H9 (cell line): ENCODE results near the gene LRP1B. TPM values are rescaled to one million over a fixed set of nuclear protein-coding genes. Genes with fewer than 3 reads are reported as not detected.

Experiments
- DNase-seq: peaks from one replicate; pipeline ENCODE4 v3.0.0-alpha.2; 2017
- H2AFZ ChIP-seq: one replicate; pipeline ENCODE4 v1.6.1; 2013; ENCODE audit warnings: mild to moderate bottlenecking, low read length, control low read depth, moderate library complexity
- H2AK5ac ChIP-seq: 2 replicates; pipeline ENCODE4 v1.6.1; 2013; ENCODE audit warnings: low read length, control low read depth, mixed read lengths; ENCODE audit not compliant: insufficient read length
- H2BK120ac ChIP-seq: one replicate; pipeline ENCODE4 v1.6.1; 2013; ENCODE audit warnings: low read depth, mild to moderate bottlenecking, low read length, control low read depth, inconsistent platforms; ENCODE audit not compliant: poor library complexity, severe bottlenecking
- H2BK12ac ChIP-seq: 2 replicates; pipeline ENCODE4 v1.6.1; 2013; ENCODE audit warnings: low read length, control low read depth, mixed read lengths, low read depth; ENCODE audit not compliant: insufficient read length
- H2BK15ac ChIP-seq: 2 replicates; pipeline ENCODE4 v1.6.1; 2013; ENCODE audit warnings: low read depth, low read length, control low read depth
- H2BK20ac ChIP-seq: one replicate; pipeline ENCODE4 v1.6.1; 2013; ENCODE audit warnings: low read depth, mild to moderate bottlenecking, low read length, control low read depth, inconsistent platforms; ENCODE audit not compliant: poor library complexity, severe bottlenecking
- H2BK5ac ChIP-seq: 2 replicates; pipeline ENCODE4 v1.6.1; 2013; ENCODE audit warnings: low read length, control low read depth, mixed read lengths; ENCODE audit not compliant: insufficient read length
- H3K14ac ChIP-seq: 2 replicates; pipeline ENCODE4 v1.6.1; 2013; ENCODE audit warnings: low read length, control low read depth; ENCODE audit not compliant: insufficient read depth
- H3K18ac ChIP-seq: 2 replicates; pipeline ENCODE4 v1.6.1; 2013; ENCODE audit warnings: low read depth, mild to moderate bottlenecking, mixed read lengths, low read length, control low read depth; ENCODE audit not compliant: insufficient read length
- H3K23ac ChIP-seq: 2 replicates; pipeline ENCODE4 v1.6.1; 2013; ENCODE audit warnings: low read length, control low read depth, mixed read lengths, low read depth; ENCODE audit not compliant: insufficient read length
- H3K23me2 ChIP-seq: 2 replicates; pipeline ENCODE4 v1.6.1; 2013; ENCODE audit warnings: low read depth, mild to moderate bottlenecking, mixed read lengths, low read length, control low read depth; ENCODE audit not compliant: insufficient read length, poor library complexity, severe bottlenecking
- H3K27ac ChIP-seq: 2 replicates; pipeline ENCODE4 v1.5.1; 2013; ENCODE audit warnings: low read length, control low read depth, mixed read lengths, low read depth; ENCODE audit not compliant: insufficient read length
- H3K27me3 ChIP-seq: 2 replicates; pipeline ENCODE4 v1.6.1; 2013; ENCODE audit warnings: low read length, control low read depth, inconsistent platforms; ENCODE audit not compliant: insufficient read depth
- H3K4ac ChIP-seq: 2 replicates; pipeline ENCODE4 v1.6.1; 2013; ENCODE audit warnings: low read depth, mild to moderate bottlenecking, control low read depth, inconsistent platforms, low read length, moderate library complexity
- H3K4me1 ChIP-seq: 2 replicates; pipeline ENCODE4 v1.6.1; 2013; ENCODE audit warnings: low read length, control low read depth, inconsistent platforms; ENCODE audit not compliant: insufficient read depth
- H3K4me2 ChIP-seq: 2 replicates; pipeline ENCODE4 v1.6.1; 2013; ENCODE audit warnings: low read length, control low read depth, mixed read lengths; ENCODE audit not compliant: insufficient read length, insufficient read depth
- H3K56ac ChIP-seq: 2 replicates; pipeline ENCODE4 v1.6.1; 2013; ENCODE audit warnings: low read depth, mild to moderate bottlenecking, mixed read lengths, low read length, control low read depth; ENCODE audit not compliant: insufficient read length
- H3K79me1 ChIP-seq: 2 replicates; pipeline ENCODE4 v1.6.1; 2013; ENCODE audit warnings: low read depth, mild to moderate bottlenecking, moderate library complexity, low read length, control low read depth, inconsistent platforms; ENCODE audit not compliant: insufficient read depth, poor library complexity, severe bottlenecking
- H3K79me2 ChIP-seq: 2 replicates; pipeline ENCODE4 v1.6.1; 2013; ENCODE audit warnings: low read length, control low read depth, inconsistent platforms; ENCODE audit not compliant: insufficient read depth
- H3K9ac ChIP-seq: 2 replicates; pipeline ENCODE4 v1.6.1; 2013; ENCODE audit warnings: low read length, control low read depth, mixed read lengths; ENCODE audit not compliant: insufficient read length; ENCODE audit errors: extremely low read depth
- H3K9me3 ChIP-seq: one replicate; pipeline ENCODE4 v1.6.1; 2013; ENCODE audit warnings: low read depth, low read length, inconsistent platforms; ENCODE audit not compliant: control insufficient read depth
- H3T11ph ChIP-seq: one replicate; pipeline ENCODE4 v1.6.1; 2013; ENCODE audit warnings: mild to moderate bottlenecking, low read length, control low read depth, inconsistent platforms
- H4K20me1 ChIP-seq: one replicate; pipeline ENCODE4 v1.6.1; 2013; ENCODE audit not compliant: control insufficient read depth, insufficient read length, insufficient read depth
- H4K5ac ChIP-seq: 2 replicates; pipeline ENCODE4 v1.6.1; 2013; ENCODE audit warnings: low read depth, mild to moderate bottlenecking, mixed read lengths, low read length, control low read depth; ENCODE audit not compliant: insufficient read length
- H4K8ac ChIP-seq: replicated peaks from 2 replicates; pipeline ENCODE4 v1.6.1; 2013; ENCODE audit warnings: low read length, control low read depth, mixed read lengths, low read depth; ENCODE audit not compliant: insufficient read length
- H4K91ac ChIP-seq: 2 replicates; pipeline ENCODE4 v1.6.1; 2013; ENCODE audit warnings: low read depth, mild to moderate bottlenecking, moderate library complexity, mixed read lengths, low read length, control low read depth; ENCODE audit not compliant: insufficient read length
- H3K27ac Mint-ChIP-seq, 3 experiments: 2 replicates in 2 of 3; 3 replicates in 1 of 3; pipeline ENCODE4 v1.8.0; 2020 to 2021; ENCODE audit warnings: mixed read lengths in 3 of 3, mild to moderate bottlenecking in 1 of 3, moderate library complexity in 1 of 3
- H3K27me3 Mint-ChIP-seq: 2 replicates; pipeline ENCODE4 v1.8.0; 2021; ENCODE audit warnings: low read depth, mild to moderate bottlenecking, moderate library complexity, mixed read lengths
- H3K36me3 Mint-ChIP-seq, 3 experiments: 2 replicates in 2 of 3; 3 replicates in 1 of 3; pipeline ENCODE4 v1.8.0; 2020 to 2021; ENCODE audit warnings: low read depth in 3 of 3, mixed read lengths in 3 of 3; ENCODE audit not compliant: insufficient read depth in 1 of 3
- H3K4me1 Mint-ChIP-seq, 2 experiments: 2 replicates each; pipeline ENCODE4 v1.8.0; 2020; ENCODE audit warnings: mixed read lengths in 2 of 2
- H3K4me3 Mint-ChIP-seq, 2 experiments: 2 replicates in 1 of 2; 3 replicates in 1 of 2; pipeline ENCODE4 v1.8.0; 2020 to 2021; ENCODE audit warnings: mild to moderate bottlenecking in 2 of 2, mixed read lengths in 2 of 2, moderate library complexity in 1 of 2
- H3K9me3 Mint-ChIP-seq, 2 experiments: 2 replicates in 1 of 2; 3 replicates in 1 of 2; pipeline ENCODE4 v1.8.0; 2020; ENCODE audit warnings: mild to moderate bottlenecking in 2 of 2, mixed read lengths in 2 of 2, moderate library complexity in 1 of 2
- CTCF ChIP-seq: fragments of 200-600 bp; sonication (generic); conservative IDR thresholded peaks from 3 replicates; pipeline ENCODE4 v1.8.0; 2021; ENCODE audit warnings: antibody characterized with exemption, mild to moderate bottlenecking
- WGBS: extraction: QIAGEN DNeasy Blood & Tissue Kit; methylation state at CpG from one replicate; pipeline ENCODE4 v1.1.7; 2013; ENCODE audit warnings: missing lambda C conversion rate, low lambda C conversion rate, mixed read lengths; ENCODE audit not compliant: insufficient read length; ENCODE audit errors: extremely low coverage; 5-methylcytosine and 5-hydroxymethylcytosine counted together
- total RNA-seq: library from RNA; stranded (reverse); gene quantifications from 2 replicates; pipeline ENCODE4 v1.2.1, GENCODE V29; 2021

The LRP1B gene
- total RNA-seq, 1 experiment from 2014 or later: not detected

GRCh38 chr2:140990416-140990815 lies 1140.4 kb downstream of the LRP1B start:
- Mint-ChIP-seq H3K27me3 (no peaks in the 10 kb centered on the region), H3K4me1 (peaks cover 19 to 26% of the 10 kb centered on the region in 2 experiments), H3K4me3 (no peak overlapping the region), H3K9me3 (no peaks in the 10 kb centered on the region), H3K27ac (no peak overlapping the region), H3K36me3 (no peaks in the 10 kb centered on the region; a peak in 1 of 7 replicates)
- Histone ChIP-seq H2AK5ac (no peak overlapping the region), H2BK120ac (no peak overlapping the region), H3K4me1 (no peaks in the 10 kb centered on the region; the same call in 1 of the 2 replicates), H4K5ac (no peak overlapping the region), H3K27me3 (no peaks in the 10 kb centered on the region), H3K79me1 (no peaks in the 10 kb centered on the region), H3K23ac (no peak overlapping the region), H2AFZ (no peak overlapping the region), H2BK20ac (no peak overlapping the region), H3K27ac (no peak overlapping the region), H2BK15ac (no peak overlapping the region), H2BK5ac (no peak overlapping the region), H3K56ac (no peak overlapping the region), H3K9ac (no peak overlapping the region), H3K14ac (no peak overlapping the region), H4K91ac (no peak overlapping the region), H2BK12ac (no peak overlapping the region), H3K18ac (no peak overlapping the region), H3T11ph (no peak overlapping the region), H3K4me2 (no peak overlapping the region), H3K23me2 (no peaks in the 10 kb centered on the region), H4K8ac (no peak overlapping the region), H3K79me2 (no peaks in the 10 kb centered on the region), H4K20me1 (no peaks in the 10 kb centered on the region), H3K9me3 (no peaks in the 10 kb centered on the region), H3K4ac (no peak overlapping the region)
- WGBS: no CpG with 5 or more reads among the region's 1 CpG
- TF ChIP-seq CTCF: no peak
- DNase-seq: no peak
